Neuronal stem cell (in vitro differentiated cells): Measurements from ENCODE around the gene AKAP7.

Experiments used
- DNase-seq: peaks from one replicate; pipeline ENCODE4 v3.0.0-alpha.2; 2013; ENCODE audit warnings: low spot score
- H2AFZ ChIP-seq: one replicate; pipeline ENCODE4 v1.6.1; 2013; ENCODE audit warnings: mild to moderate bottlenecking, low read length, inconsistent platforms
- H2AK5ac ChIP-seq: 2 replicates; pipeline ENCODE4 v1.6.1; 2013; ENCODE audit warnings: low read depth, mild to moderate bottlenecking, inconsistent platforms, low read length, moderate library complexity, mixed read lengths
- H2BK120ac ChIP-seq: 2 replicates; pipeline ENCODE4 v1.6.1; 2013; ENCODE audit warnings: low read depth, mild to moderate bottlenecking, inconsistent platforms, low read length, moderate library complexity, mixed read lengths
- H2BK12ac ChIP-seq: one replicate; pipeline ENCODE4 v1.6.1; 2013; ENCODE audit warnings: low read length, inconsistent platforms
- H2BK15ac ChIP-seq: 2 replicates; pipeline ENCODE4 v1.6.1; 2013; ENCODE audit warnings: mild to moderate bottlenecking, low read length, inconsistent platforms, mixed read lengths
- H2BK5ac ChIP-seq: one replicate; pipeline ENCODE4 v1.6.1; 2013; ENCODE audit warnings: inconsistent platforms, mild to moderate bottlenecking, low read length, moderate library complexity
- H3K14ac ChIP-seq: one replicate; pipeline ENCODE4 v1.6.1; 2013; ENCODE audit warnings: low read length, inconsistent platforms
- H3K18ac ChIP-seq: 2 replicates; pipeline ENCODE4 v1.6.1; 2013; ENCODE audit warnings: low read length, inconsistent platforms
- H3K23ac ChIP-seq: 2 replicates; pipeline ENCODE4 v1.6.1; 2013; ENCODE audit warnings: low read depth, mild to moderate bottlenecking, mixed read lengths, low read length, inconsistent platforms; ENCODE audit not compliant: poor library complexity
- H3K27ac ChIP-seq: replicated peaks from 3 replicates; pipeline ENCODE4 v1.5.1; 2013; ENCODE audit warnings: low read length, inconsistent platforms
- H3K27me3 ChIP-seq, 3 experiments: 2 replicates each; pipeline ENCODE4 v1.6.1; 2013; ENCODE audit warnings: low read length in 3 of 3, mild to moderate bottlenecking in 2 of 3, inconsistent platforms in 1 of 3, low read depth in 1 of 3, mixed read lengths in 1 of 3, moderate library complexity in 1 of 3; ENCODE audit not compliant: control insufficient read depth in 3 of 3, insufficient read depth in 3 of 3
- H3K36me3 ChIP-seq, 2 donors: replicated peaks in 1 of 2; 2 replicates each; pipeline ENCODE4 v1.6.1; 2013; ENCODE audit warnings: low read length in 2 of 2; ENCODE audit not compliant: control insufficient read depth in 2 of 2, insufficient read depth in 2 of 2
- H3K4ac ChIP-seq: 2 replicates; pipeline ENCODE4 v1.6.1; 2013; ENCODE audit warnings: inconsistent platforms, mild to moderate bottlenecking, low read length, moderate library complexity
- H3K4me1 ChIP-seq, 2 donors: 1 replicate in 1 of 2; 2 replicates in 1 of 2; pipeline ENCODE4 v1.6.1; 2013; ENCODE audit warnings: low read length in 2 of 2, low read depth in 1 of 2; ENCODE audit not compliant: control insufficient read depth in 2 of 2, insufficient read depth in 1 of 2
- H3K4me2 ChIP-seq: one replicate; pipeline ENCODE4 v1.6.1; 2013; ENCODE audit warnings: mild to moderate bottlenecking, low read length, inconsistent platforms; ENCODE audit not compliant: insufficient read depth, poor library complexity, severe bottlenecking
- H3K4me3 ChIP-seq, 2 donors: 2 replicates each; pipeline ENCODE4 v1.5.1; 2013; ENCODE audit warnings: low read length in 2 of 2, mild to moderate bottlenecking in 2 of 2, inconsistent platforms in 1 of 2, moderate library complexity in 1 of 2
- H3K79me1 ChIP-seq: one replicate; pipeline ENCODE4 v1.6.1; 2013; ENCODE audit warnings: low read depth, mild to moderate bottlenecking, inconsistent platforms, low read length, moderate library complexity
- H3K9ac ChIP-seq: one replicate; pipeline ENCODE4 v1.6.1; 2013; ENCODE audit warnings: mild to moderate bottlenecking, low read depth, low read length, inconsistent platforms; ENCODE audit not compliant: poor library complexity
- H3K9me3 ChIP-seq, 2 donors: replicated peaks in 1 of 2; 2 replicates each; pipeline versions ENCODE3 to v1.6.1; 2013; ENCODE audit warnings: low read length in 2 of 2, mild to moderate bottlenecking in 2 of 2, inconsistent platforms in 1 of 2, low read depth in 1 of 2, mixed read lengths in 1 of 2, moderate library complexity in 1 of 2; ENCODE audit not compliant: control insufficient read depth in 2 of 2, insufficient read depth in 1 of 2
- H4K8ac ChIP-seq: one replicate; pipeline ENCODE4 v1.6.1; 2013; ENCODE audit warnings: low read depth, mild to moderate bottlenecking, inconsistent platforms, low read length, moderate library complexity
- H4K91ac ChIP-seq: one replicate; pipeline ENCODE4 v1.6.1; 2013; ENCODE audit warnings: low read length, low read depth, mild to moderate bottlenecking, inconsistent platforms; ENCODE audit not compliant: poor library complexity
- WGBS, 2 donors: extraction: QIAGEN DNeasy Blood & Tissue Kit; methylation state at CpG; one replicate each; pipeline ENCODE4 v1.1.7; 2013; ENCODE audit warnings: missing lambda C conversion rate in 2 of 2, mixed read lengths in 1 of 2; ENCODE audit not compliant: insufficient read length in 2 of 2, insufficient replicate concordance in 1 of 2; ENCODE audit errors: extremely low coverage in 2 of 2; 5-methylcytosine and 5-hydroxymethylcytosine counted together

AKAP7 gene

GRCh38 chr6:131225959-131226358, 90.7 kb downstream of the AKAP7 start:
- H3K4me2 ChIP-seq, result no peak overlapping the region
- no peaks in the 10 kb centered on the region for H3K27me3 ChIP-seq
- no peak overlapping the region for H2BK15ac ChIP-seq
- H2BK5ac ChIP-seq, result no peak overlapping the region
- H2AFZ ChIP-seq, result no peak overlapping the region
- no peak overlapping the region for H3K23ac ChIP-seq
- H4K8ac ChIP-seq, result no peak overlapping the region
- no peak overlapping the region for H3K9ac ChIP-seq
- H3K14ac ChIP-seq, result no peak overlapping the region
- no peak overlapping the region for H3K27ac ChIP-seq
- no peaks in the 10 kb centered on the region for H3K4me1 ChIP-seq
- WGBS, 2 donors, result no CpG with 5 or more reads among the region's 3 CpGs
- H3K36me3 ChIP-seq, result no peaks in the 10 kb centered on the region
- no peak overlapping the region for H2AK5ac ChIP-seq
- H3K18ac ChIP-seq, result no peak overlapping the region
- no peak overlapping the region for H2BK12ac ChIP-seq
- no peak for DNase-seq
- no peaks in the 10 kb centered on the region for H3K79me1 ChIP-seq
- no peak overlapping the region for H3K4ac ChIP-seq
- H2BK120ac ChIP-seq, result no peak overlapping the region
- no peak overlapping the region for H3K4me3 ChIP-seq
- no peak overlapping the region for H4K91ac ChIP-seq
- H3K9me3 ChIP-seq, result no peaks in the 10 kb centered on the region

DNA sequence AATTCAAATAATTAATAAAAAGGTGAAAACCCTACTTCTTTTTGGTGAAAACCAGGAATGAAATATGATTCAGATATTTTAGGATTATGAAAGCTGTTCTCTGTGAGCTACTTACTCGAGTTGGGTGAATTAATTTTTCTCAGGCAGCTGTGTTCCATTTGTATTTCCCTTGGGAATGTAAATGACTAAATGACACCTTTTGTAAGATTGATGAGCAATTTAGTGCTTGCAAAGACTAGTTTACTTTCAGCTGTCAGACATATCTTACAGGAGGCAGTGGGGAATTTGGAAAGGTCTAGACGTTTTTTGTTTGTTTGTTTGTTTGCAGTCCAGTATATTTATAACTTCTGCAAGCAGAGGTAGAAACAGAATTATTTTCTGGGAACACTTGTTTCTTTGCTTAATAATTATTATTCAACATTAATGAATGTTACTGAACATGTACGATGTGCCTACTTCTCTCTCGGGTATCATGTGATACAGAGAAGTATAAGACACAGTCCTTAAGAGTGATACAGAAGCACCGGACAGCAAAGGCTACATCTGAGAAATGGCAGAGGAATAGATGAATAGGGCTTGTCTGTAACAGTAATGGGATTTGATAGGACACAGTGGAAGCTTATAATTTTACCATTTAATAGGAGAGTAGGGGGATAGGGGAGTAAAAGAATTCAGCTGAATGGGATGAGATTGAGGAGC, 91.3 kb downstream of the AKAP7 start:
- DNase-seq, result no peak
- Histone ChIP-seq H3K4me2 (no peak overlapping the region), H3K79me1 (no peaks in the 10 kb centered on the region), H3K4ac (no peak overlapping the region), H3K36me3 (no peaks in the 10 kb centered on the region), H2BK120ac (no peak overlapping the region), H3K9ac (no peak overlapping the region), H3K18ac (no peak overlapping the region), H3K4me3 (no peak overlapping the region), H2AK5ac (no peak overlapping the region), H3K27me3 (no peaks in the 10 kb centered on the region), H3K27ac (no peak overlapping the region), H2AFZ (no peak overlapping the region), H4K91ac (no peak overlapping the region), H2BK15ac (no peak overlapping the region), H2BK5ac (no peak overlapping the region), H4K8ac (no peak overlapping the region), H2BK12ac (no peak overlapping the region), H3K4me1 (no peaks in the 10 kb centered on the region), H3K23ac (no peak overlapping the region), H3K9me3 (no peaks in the 10 kb centered on the region), H3K14ac (no peak overlapping the region)
- no CpG with 5 or more reads among the region's 5 CpGs for WGBS, 2 donors

DNA sequence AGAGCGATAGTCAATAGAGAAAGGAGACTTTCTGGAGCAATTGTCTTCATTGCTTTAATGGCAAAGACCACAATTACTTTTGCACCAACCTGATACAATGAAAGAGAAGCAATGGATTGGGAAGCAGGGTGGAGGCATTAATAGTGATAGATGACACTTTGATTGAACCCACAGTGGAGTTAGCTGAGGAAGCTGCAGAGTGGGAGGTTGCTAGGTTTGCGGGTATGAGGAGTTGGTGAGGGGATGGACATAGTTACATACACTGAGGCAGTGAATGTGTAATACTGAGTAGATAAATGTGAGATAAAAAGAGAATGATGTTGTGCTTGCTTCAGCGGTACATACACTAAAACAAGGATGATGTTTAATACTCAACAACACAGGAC, 91.9 kb downstream of the AKAP7 start:
- no peaks in the 10 kb centered on the region for H3K4me1 ChIP-seq
- H2BK5ac ChIP-seq, result no peak overlapping the region
- H4K8ac ChIP-seq, result no peak overlapping the region
- no peak overlapping the region for H2AFZ ChIP-seq
- no peak overlapping the region for H2BK12ac ChIP-seq
- no peaks in the 10 kb centered on the region for H3K9me3 ChIP-seq
- no peaks in the 10 kb centered on the region for H3K27me3 ChIP-seq
- no peak overlapping the region for H3K23ac ChIP-seq
- H2AK5ac ChIP-seq, result no peak overlapping the region
- no peaks in the 10 kb centered on the region for H3K79me1 ChIP-seq
- no peak overlapping the region for H2BK120ac ChIP-seq
- no peak overlapping the region for H3K18ac ChIP-seq
- H2BK15ac ChIP-seq, result no peak overlapping the region
- no peak overlapping the region for H3K9ac ChIP-seq
- no CpG with 5 or more reads among the region's 3 CpGs for WGBS, 2 donors
- no peak overlapping the region for H3K4ac ChIP-seq
- no peak overlapping the region for H3K14ac ChIP-seq
- no peak overlapping the region for H3K4me3 ChIP-seq
- no peak for DNase-seq
- no peaks in the 10 kb centered on the region for H3K36me3 ChIP-seq
- H3K4me2 ChIP-seq, result no peak overlapping the region
- no peak overlapping the region for H3K27ac ChIP-seq
- H4K91ac ChIP-seq, result no peak overlapping the region

- Histone ChIP-seq H3K27me3 (no peaks in the 10 kb centered on the region), H4K91ac (no peak overlapping the region), H3K14ac (no peak overlapping the region), H3K4me1 (peaks cover 4 to 6% of the 10 kb centered on the region in 2 donors), H2BK120ac (no peak overlapping the region), H4K8ac (no peak overlapping the region), H3K4me2 (no peak overlapping the region), H3K9me3 (no peaks in the 10 kb centered on the region), H2BK15ac (no peak overlapping the region), H2BK5ac (no peak overlapping the region), H3K18ac (no peak overlapping the region), H3K27ac (no peak overlapping the region), H3K79me1 (no peaks in the 10 kb centered on the region), H2AK5ac (no peak overlapping the region), H2BK12ac (no peak overlapping the region), H2AFZ (no peak overlapping the region), H3K23ac (no peak overlapping the region), H3K36me3 (no peaks in the 10 kb centered on the region), H3K9ac (no peak overlapping the region), H3K4ac (no peak overlapping the region), H3K4me3 (no peak overlapping the region)
- WGBS, 2 donors, result no CpG with 5 or more reads among the region's 2 CpGs
- no peak for DNase-seq
These were observed 95.8 kb downstream of the AKAP7 start for GRCh38 chr6:131231103-131231502.
